Breast epithelium (tissue), 3 donors: ENCODE measurements around the gene METTL24.

Experiments used
- POLR2AphosphoS5 ChIP-seq, 3 donors: sonication (generic); formaldehyde crosslinking; IDR thresholded peaks; one replicate each; pipeline ENCODE4 v1.6.1; 2017; ENCODE audit warnings: antibody characterized with exemption in 3 of 3
- TF ChIP-seq, protein P1 (sequence below), 3 donors: fragments of 450-650 bp; IDR thresholded peaks; one replicate each; pipeline ENCODE4 v1.5.1; 2016 to 2017; ENCODE audit warnings: antibody characterized with exemption in 3 of 3, mild to moderate bottlenecking in 3 of 3, moderate library complexity in 3 of 3

DNA sequence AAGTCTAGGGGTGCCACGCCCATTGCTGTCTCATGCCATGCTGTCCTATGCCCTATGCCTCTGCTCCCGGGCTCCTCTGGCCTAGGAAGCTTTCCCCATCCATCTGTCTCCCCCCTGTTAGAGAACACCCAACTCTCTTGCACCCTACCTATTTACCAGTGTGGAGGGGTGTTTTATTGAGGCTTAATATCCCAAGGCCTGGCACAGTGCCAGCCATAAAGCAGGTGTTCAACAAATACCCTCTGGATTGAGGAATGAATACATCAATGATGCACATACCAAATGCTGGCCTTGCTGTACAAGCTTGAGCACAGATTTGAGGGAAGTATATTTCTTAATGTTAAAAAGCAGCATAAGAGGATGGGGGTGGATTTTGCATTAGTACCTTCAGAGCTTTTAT lies 38.3 kb downstream of the METTL24 start:
- no peak for TF ChIP-seq POLR2AphosphoS5 (IDR thresholded peaks at IDR 0.05)
- TF ChIP-seq, protein P1, sequence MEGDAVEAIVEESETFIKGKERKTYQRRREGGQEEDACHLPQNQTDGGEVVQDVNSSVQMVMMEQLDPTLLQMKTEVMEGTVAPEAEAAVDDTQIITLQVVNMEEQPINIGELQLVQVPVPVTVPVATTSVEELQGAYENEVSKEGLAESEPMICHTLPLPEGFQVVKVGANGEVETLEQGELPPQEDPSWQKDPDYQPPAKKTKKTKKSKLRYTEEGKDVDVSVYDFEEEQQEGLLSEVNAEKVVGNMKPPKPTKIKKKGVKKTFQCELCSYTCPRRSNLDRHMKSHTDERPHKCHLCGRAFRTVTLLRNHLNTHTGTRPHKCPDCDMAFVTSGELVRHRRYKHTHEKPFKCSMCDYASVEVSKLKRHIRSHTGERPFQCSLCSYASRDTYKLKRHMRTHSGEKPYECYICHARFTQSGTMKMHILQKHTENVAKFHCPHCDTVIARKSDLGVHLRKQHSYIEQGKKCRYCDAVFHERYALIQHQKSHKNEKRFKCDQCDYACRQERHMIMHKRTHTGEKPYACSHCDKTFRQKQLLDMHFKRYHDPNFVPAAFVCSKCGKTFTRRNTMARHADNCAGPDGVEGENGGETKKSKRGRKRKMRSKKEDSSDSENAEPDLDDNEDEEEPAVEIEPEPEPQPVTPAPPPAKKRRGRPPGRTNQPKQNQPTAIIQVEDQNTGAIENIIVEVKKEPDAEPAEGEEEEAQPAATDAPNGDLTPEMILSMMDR (IDR thresholded peaks at IDR 0.05): no peak
